GM18858 (cell line): Measurements from ENCODE around the gene DNAJC27.
A peak's percentile ranks its signal among the peaks of the same experiment; 100 is the strongest.
"Not testable (repeated sequence)": the region's sequence is repeated elsewhere in the genome, so short reads cannot be mapped to it uniquely, and the experiment has no call there.

Experiments
- ATAC-seq: cut with Tn5 transposase; IDR thresholded peaks from one replicate; pipeline ENCODE4 v1.9.1; 2021; ENCODE audit not compliant: unreplicated experiment

Gene DNAJC27

GRCh38 chr2:24971536-24972314 lies at the start of gene DNAJC27:
Gene DNAJC27, minus strand, starts transcription at chr2:24971955. Its CDS starts 51 bp downstream, at chr2:24971904.
- ATAC-seq, result peak; percentile 77

DNA sequence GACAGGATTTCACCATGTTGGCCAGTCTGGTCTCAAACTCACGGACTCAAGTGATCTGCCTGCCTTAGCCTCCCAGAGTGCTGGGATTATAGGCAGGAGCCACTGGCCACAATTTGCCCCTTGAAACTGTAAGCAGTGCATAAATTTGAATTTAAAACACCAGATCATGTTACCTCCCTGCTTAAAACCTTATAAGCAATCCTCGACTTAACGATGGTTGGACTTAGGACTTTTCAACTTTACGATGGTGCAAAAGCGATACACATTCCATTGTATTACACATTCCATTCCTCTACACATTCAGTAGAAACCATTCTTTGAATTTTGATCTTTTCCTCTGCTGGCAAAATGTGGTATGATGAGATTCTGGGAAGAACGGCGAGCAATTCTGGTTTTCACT lies 46.9 kb upstream of the DNAJC27 start:
- ATAC-seq, result no peak

- ATAC-seq, result no peak
Observed at GRCh38 chr2:25014631-25015030, 42.9 kb upstream of the DNAJC27 start.

GRCh38 chr2:25011342-25011741 lies 39.6 kb upstream of the DNAJC27 start:
- not testable (repeated sequence) for ATAC-seq

- no peak for ATAC-seq
Observed at GRCh38 chr2:25009954-25010353, 38.2 kb upstream of the DNAJC27 start.

DNA sequence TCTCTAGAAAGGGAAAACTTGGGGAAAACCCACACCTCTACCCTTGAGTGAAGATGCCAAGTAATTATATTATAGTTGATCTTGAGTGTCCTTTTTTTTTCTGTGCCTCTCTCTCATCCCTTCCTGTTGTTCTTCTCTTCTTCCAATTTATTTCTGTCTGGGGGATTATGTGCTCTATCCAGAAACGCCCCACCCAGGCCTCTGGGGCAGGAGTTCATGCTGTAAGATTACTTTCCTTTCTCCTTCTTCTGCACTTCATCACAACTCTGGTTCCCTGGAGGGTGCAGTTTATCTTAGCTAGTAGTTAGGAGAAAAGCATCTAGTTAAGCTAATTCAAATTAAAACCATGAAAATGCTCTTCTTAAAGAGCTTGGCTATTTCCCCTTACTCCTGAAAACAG lies 30.3 kb upstream of the DNAJC27 start:
- no peak for ATAC-seq

- ATAC-seq, result no peak
Observed at GRCh38 chr2:25001325-25001637, 29.5 kb upstream of the DNAJC27 start.

- no peak for ATAC-seq
Observed at GRCh38 chr2:25000503-25001324, 29.0 kb upstream of the DNAJC27 start.

GRCh38 chr2:25000036-25000435 lies 28.3 kb upstream of the DNAJC27 start:
- no peak for ATAC-seq

DNA sequence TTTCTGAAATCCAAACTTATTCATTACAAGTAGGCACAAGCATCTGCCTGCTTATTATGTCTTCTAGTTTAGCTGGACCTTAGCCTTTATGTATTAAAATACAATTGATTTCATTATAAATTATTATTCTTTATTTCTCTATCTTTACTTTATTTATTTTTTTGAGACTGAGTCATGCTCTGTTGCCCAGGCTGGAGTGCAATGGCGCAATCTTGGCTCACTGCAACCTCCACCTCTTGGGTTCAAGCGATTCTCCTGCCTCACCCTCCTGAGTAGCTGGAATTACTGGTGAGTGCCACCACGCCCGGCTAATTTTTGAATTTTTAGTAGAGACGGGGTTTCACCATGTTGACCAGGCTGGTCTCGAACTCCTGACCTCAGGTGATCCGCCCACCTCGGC lies 27.3 kb upstream of the DNAJC27 start:
- ATAC-seq, result not testable (repeated sequence)

DNA sequence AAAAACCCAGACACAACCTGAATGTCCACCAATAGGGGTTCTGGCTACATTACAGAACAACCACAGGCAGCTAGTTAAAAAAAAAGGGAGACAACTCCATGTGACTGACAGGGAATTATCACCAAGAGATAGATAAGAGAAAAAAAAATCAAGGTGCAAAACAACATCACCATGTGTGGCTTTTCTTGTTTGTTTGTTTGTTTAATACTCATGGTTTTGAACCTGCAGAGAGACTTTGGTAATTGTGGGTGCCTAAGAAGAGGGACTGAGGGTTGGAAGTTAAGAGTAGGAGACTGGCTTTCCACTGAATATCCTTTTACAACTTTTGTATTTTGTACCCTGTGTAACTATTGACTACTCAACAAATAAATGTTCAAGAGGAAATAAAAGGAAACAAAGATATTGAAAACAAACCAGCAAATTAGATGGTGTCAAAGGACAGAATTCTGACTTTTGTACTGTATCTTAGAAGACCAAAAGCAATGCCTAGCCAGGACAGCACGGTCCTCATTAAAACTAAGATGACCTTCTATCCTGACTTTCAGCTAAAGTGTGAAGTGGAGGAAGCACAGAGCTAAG lies 22.5 kb upstream of the DNAJC27 start:
- no peak for ATAC-seq

GRCh38 chr2:24993406-24994145 lies 21.8 kb upstream of the DNAJC27 start:
- ATAC-seq, result no peak

DNA sequence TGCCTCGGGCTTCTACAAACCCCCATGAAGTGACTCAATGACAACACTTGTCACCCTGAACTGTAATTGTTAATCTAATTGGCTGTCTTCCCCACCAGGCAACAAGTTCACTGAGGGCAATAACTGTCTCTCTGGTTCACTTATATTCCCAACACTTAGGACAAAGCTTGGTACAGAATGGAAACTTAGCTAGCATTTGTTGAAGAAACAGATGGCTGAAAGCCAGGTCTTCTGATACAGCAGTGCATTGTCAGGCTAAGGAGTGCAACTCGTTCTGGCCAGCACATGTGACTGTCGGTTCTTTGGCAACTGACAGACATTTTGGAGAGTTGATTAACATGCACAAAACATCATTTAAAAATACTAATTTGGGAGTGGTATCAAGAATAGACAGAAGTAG lies 14.6 kb upstream of the DNAJC27 start:
- no peak for ATAC-seq

GRCh38 chr2:24985511-24985910 lies 13.8 kb upstream of the DNAJC27 start:
- no peak for ATAC-seq

DNA sequence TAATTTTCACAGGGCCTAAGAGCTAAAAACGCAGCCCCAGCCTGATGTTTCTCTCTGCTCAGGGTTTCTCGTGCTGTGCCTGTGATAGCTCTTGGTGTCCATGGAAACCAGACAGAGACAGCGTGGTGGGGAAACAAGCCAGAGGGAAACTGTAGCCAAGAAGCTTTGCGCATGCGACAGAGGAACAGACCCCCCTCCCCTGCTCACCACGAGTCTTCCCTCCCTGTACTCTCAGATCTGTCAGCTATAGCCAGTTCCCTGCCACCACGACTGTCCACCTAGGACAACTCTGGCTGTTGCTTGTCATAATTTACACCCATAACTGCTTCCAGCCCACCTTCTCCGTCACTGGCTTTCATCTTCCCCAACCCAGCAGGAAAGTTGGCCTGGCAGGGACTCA lies 13.2 kb upstream of the DNAJC27 start:
- no peak for ATAC-seq

- no peak for ATAC-seq
Observed at GRCh38 chr2:24981411-24982136, 9.8 kb upstream of the DNAJC27 start.

- ATAC-seq, result no peak
Observed at GRCh38 chr2:24978661-24979060, 6.9 kb upstream of the DNAJC27 start.

DNA sequence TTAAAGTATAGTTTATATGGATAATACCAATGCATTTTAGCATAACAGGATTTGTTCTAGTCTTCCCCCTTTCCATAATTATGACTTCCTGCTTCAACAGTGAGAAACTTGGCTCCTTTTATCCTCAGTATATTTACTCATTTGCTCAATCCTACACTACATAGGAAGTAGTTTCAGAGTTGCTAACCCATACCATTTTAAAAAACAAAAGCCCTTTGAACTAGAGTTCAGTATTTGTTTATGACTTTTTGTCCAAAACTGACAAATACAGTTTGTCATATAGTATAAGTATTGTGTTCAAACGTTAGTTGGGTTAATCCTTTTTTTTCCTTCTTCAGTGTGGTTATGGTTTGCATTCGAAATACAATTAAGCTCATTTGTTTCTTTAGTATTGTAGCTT lies 5.9 kb upstream of the DNAJC27 start:
- ATAC-seq, result no peak

DNA sequence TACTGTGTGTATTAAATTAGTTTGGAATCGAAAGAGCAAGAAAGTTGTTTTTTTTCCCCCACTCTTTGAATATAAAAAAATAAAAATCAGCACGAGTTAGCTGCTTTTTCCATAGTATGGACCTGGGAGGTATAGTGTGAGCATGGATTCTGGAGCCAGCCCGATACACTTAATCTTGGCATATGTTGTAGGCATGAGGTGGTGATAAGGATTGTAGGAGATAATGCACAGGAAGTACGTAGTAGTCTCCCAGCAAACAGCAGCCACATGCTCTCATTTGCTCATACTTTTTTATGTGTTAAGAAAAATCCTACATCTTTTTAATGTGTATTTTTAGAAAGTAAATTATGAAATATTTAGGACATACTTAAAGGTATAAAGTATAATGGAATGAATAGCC lies 2.1 kb upstream of the DNAJC27 start:
- ATAC-seq, result no peak

- ATAC-seq, result no peak
Observed at GRCh38 chr2:24972315-24972961, 683 bp upstream of the DNAJC27 start.

DNA sequence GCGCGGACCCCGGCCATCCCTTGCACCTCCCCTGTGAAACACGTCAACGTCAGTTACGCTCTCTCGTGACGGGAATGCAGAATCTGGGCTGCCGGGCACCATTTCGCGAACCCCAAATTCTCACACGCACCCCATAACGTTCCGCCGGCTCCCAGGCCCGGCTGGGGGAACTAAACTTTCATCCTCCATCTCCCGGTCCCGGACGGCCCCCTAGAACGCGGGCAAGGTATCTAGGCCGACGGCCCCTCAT lies 544 bp downstream of the DNAJC27 start:
- no peak for ATAC-seq
